ENCODE data around the gene MIB2.

MIB2 gene

DNA sequence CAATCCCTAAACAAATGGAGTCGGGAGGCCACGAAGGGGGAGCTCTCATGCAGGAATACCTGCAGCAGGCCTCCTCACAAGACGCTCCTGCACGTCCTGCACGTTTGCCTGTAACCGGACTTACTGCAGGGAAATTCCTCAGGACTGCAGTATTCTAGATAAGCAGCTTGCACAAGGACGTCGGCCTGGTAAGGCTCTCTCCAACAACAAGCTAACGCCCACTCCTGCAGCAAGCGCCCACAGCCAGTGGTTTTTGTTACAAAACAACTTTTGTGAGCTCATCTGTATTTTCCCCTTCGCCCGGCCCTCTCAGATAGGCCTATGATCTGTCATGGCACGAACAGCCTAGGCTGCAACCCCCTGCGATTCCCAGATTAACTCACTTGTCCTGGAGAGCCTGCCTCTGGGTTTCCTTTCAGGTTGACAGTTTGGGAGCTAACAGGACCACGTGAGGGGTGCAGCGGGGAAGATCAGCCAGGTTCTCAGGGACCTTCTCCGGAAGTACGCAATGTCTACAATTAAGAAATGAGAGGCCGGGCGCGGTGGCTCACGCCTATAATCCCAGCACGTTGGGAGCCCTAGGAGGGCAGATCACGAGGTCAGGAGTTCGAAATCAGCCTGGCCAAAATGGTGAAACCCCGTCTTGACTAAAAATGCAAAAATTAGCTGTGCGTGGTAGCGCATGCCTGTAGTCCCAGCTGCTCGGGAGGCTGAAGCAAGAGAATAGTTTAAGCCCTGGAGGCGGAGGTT is 921 bp upstream of the MIB2 start:
- peak in 1 of 2 experiments; percentile 6 for DNase-seq (ENCODE audit: low read depth in 2 of 2)

DNA sequence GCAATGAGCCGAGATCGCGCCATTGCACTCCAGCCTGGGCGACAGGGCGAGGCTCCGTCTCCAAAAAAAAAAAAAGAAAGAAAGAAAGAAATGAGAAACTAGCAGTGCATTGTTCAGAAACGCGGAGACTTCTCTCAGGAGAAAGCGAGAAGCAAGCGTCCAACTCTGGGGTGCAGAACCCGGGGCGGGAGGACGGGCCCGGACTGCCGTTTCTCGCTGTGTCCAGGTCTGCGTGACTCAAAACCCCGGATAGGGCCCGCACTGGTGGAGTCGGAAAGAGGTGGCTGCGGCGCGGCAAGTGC is 395 bp upstream of the MIB2 start:
- DNase-seq (ENCODE audit: low read depth in 2 of 2) = no peak

- DNase-seq (ENCODE audit: low read depth in 2 of 2) = no peak
Observed at GRCh38 chr1:1616045-1616790, 918 bp downstream of the MIB2 start.

GRCh38 chr1:1616838-1617237 is 1.5 kb downstream of the MIB2 start:
- no peak for DNase-seq (ENCODE audit: low read depth in 2 of 2)

DNA sequence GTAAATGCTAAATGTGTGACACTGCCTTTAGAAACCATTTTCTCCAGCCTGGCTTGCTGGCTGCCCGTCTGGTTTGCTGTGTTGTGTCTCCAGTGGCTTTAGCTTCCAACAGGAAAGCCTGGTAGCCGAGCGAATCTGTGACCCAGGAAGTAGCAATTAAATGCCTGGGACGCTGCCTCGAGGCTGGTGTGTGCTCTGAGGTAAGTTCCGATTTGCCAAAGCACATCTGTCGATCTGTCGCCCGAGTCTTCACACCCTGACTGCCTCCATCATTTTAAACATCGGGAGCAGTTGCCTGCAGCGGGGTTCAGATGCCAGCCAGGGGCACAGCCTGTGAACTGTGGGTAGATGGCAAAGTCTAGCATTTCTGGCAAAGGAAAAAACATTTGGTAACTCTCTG is 2.2 kb downstream of the MIB2 start:
- no peak for DNase-seq (ENCODE audit: low read depth in 2 of 2)

DNA sequence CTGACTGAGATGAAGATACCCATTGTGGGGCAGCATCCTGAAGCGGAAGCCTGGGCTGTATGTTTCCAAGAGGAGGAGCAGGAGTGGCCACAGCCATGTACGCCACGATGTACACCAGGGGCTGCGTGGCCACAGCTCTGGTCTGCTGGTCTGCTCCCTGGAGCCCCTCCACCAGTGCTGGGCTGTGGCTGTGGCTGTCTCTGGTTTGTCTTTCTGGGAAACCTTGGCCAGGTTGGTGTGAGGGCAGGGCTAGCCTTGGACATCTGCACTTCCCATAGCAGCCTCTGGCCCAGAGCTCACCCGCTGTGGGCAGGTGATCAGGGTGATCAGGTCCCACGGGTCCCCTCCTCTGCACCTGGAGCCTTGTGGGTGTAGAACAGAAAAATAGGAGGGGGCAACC is 2.6 kb downstream of the MIB2 start:
- no peak for DNase-seq (ENCODE audit: low read depth in 2 of 2)

DNA sequence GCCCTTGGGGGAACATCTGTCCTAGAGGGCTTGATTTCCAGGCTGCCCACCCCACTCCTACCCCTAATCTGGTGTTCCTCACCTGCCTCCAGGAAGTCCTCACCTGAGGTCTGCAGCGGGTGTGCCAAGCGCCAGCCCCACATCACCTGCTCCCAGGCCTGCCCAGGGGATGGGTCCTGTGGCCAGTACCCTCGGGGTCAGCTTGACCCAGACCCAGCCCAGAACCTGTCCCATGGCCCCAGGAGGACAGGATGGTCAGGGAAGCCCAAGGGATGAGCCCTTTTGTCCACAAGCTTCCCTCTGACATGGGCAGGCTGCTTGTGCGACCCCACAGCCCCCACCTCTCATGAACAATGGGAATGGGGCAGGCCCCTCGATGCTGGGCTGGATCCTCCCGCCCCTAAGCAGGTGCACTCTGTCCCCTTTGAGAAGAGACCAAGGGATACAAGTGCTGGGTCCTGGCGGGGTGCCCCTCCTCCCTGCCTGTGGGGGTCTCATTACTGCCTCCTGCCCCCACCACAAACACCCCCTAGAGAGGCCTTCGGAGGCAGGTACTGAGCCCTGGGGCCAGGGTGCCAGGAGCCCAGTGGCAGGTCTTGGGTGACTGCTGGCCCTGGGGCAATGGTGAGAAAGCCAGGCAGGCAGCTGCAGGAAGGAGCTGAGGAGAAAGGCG is 3.2 kb downstream of the MIB2 start:
- no peak for DNase-seq (ENCODE audit: low read depth in 2 of 2)

- DNase-seq (ENCODE audit: low read depth in 2 of 2) = no peak
Observed at GRCh38 chr1:1619917-1620361, 4.6 kb downstream of the MIB2 start.

- DNase-seq (ENCODE audit: low read depth in 2 of 2) = no peak
Observed at GRCh38 chr1:1620433-1621139, 5.3 kb downstream of the MIB2 start.

GRCh38 chr1:1621173-1622009 is 6.1 kb downstream of the MIB2 start:
- no peak for DNase-seq (ENCODE audit: low read depth in 2 of 2)

GRCh38 chr1:1622010-1622787 is 6.9 kb downstream of the MIB2 start:
- DNase-seq (ENCODE audit: low read depth in 2 of 2) = no peak

DNA sequence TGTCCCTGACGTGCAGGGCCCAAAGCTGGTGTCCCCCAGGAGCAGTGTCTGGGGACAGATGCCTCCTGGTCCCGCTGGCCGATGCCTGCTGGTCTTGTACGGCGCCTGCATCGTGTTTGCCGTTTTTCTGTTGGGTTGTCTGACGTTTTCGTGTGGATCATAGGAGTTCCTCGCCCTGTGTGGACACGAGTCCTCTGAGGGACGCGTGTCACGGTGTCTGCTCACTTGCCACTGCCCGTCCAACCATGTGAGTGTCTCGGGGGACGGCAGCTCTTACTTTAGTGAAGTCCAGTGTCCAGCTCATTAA is 7.4 kb downstream of the MIB2 start:
- no peak for DNase-seq (ENCODE audit: low read depth in 2 of 2)

GRCh38 chr1:1623181-1623630 is 7.9 kb downstream of the MIB2 start:
- DNase-seq (ENCODE audit: low read depth in 2 of 2) = no peak

DNA sequence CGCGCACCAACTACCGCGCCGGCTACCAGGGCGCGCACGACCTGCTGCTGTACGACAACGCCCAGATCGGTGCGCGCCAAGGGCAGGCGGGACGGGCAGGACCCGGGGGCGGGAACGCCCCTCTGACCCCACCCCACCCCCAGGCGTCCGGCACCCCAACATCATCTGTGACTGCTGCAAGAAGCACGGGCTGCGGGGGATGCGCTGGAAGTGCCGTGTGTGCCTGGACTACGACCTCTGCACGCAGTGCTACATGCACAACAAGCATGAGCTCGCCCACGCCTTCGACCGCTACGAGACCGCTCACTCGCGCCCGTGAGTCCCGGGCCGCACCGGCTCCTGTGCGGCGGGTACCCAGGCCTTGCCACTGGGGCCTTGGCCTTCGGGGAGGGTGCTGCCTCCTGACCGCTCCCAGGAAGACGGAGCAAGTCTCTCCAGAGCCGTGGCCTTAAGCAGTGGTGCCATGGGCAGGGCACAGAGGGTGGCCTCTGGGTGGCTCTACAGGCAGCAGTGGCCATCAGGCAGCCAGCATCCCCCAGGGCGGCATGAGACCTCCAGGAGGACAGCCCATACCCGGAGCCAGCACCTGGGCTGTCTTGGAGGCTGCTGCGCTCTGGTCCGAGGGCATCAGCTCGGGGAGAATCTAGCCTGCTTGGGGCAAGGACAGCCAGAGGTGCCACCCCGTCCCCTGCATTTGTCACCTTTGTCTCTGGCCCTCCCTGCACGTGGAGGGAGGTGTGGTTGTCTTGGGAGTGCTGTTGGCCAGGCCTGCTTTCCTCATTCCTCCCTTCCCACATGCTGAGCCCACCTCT is 8.5 kb downstream of the MIB2 start:
- no peak for DNase-seq (ENCODE audit: low read depth in 2 of 2)

DNA sequence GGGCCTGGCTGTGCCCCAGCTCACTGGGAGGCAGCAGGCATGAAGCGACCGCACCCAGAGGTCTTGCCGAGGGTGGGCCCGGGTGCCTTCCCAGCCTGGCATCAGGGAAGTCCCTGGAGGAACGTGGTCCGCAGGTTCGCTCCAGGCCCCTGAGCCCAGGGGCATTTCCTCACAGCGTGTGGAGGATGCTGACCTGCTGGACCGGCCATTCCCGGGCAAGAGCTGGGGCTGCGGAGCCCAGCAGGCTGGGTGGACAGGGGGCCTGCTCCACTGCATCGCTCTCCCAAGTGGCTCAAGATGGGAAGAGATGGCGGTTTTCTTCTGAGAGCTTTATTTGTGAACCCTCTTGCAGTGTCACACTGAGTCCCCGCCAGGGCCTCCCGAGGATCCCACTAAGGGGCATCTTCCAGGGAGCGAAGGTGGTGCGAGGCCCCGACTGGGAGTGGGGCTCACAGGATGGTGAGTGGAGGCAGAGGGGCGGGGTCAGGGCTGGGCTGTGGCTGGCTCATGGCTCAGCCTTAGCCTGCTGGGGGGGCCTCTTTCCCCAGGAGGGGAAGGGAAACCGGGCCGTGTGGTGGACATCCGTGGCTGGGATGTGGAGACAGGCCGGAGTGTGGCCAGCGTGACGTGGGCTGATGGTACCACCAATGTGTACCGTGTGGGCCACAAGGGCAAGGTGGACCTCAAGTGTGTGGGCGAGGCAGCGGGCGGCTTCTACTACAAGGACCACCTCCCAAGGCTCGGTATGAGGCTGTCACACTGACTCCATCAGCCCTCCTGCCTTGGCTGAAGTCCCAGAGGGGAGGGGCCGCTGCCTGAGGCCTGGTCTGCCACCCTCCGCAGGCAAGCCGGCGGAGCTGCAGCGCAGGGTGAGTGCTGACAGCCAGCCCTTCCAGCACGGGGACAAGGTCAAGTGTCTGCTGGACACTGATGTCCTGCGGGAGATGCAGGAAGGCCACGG is 9.4 kb downstream of the MIB2 start:
- DNase-seq (ENCODE audit: low read depth in 2 of 2) = no peak

DNA sequence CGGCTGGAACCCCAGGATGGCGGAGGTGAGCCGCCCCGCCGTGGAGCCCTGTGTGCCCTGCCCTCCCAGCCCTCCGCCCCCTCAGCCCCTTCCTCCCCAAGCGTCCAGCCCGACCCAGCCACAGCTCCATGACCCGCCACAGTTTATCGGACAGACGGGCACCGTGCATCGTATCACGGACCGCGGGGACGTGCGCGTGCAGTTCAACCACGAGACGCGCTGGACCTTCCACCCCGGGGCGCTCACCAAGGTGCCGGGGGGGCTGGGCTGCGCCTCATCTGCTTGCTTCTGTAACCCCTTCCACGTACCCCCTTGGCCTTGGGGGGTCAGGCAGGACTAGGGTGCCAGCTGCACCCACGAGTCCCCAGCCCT is 10.1 kb downstream of the MIB2 start:
- DNase-seq (ENCODE audit: low read depth in 2 of 2) = no peak

DNA sequence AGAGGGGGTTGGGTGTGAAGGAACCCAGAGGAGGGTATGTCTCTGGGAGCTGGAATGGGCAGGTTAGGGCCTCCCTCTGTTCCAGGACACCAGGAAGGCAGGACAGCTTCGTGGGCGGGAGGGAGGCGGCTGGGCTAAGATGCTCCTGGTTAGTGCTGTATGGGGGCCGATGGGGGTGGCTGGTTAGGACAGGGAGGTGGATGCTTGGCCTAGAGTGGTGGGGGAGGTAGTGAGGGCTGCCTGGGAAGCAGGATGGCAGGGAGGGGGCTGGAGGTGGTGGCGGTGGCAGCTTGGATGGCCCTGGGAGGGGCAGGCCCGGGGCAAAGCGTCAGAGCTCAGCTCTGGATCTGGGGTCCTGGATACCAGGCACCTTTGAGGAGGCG is 10.5 kb downstream of the MIB2 start:
- DNase-seq (ENCODE audit: low read depth in 2 of 2) = no peak

DNA sequence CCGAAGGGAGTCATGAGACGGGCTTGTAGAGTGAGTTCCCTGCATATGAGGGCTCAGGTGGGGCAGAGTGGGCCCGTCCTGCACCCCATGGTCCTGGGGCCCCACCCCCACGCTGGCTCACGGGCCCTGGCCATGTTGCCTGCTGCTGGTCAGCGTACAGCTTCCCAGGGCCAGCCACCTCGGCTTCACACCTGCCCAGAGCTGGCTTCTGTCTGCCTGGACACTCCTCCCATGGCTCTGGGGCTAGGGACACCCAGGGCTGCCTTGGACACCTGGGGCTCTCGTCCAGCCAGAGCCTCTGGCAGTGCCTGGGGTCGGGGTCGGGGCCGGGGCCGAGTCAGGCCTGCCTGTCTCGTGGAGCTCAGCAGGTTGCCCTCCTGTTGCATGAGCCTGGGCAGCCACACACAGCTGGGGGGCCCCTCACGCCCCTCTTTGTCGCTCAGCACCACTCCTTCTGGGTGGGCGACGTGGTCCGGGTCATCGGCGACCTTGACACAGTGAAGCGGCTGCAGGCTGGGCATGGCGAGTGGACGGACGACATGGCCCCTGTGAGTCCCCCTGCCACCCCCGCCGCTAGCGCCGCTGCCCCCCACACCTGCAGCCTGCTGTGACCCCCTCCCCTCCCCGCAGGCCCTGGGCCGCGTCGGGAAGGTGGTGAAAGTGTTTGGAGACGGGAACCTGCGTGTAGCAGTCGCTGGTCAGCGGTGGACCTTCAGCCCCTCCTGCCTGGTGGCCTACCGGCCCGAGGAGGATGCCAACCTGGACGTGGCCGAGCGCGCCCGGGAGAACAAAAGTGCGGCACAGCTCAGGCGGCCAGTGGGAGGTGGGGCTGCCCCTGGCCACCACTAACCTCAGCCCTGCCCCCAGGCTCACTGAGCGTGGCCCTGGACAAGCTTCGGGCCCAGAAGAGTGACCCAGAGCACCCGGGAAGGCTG is 11.2 kb downstream of the MIB2 start:
- DNase-seq (ENCODE audit: low read depth in 2 of 2) = no peak
